Medulla oblongata (tissue), 1 donor: ENCODE data around the gene INHBB.

ENCODE experiments used
- DNase-seq: peaks from one replicate; pipeline ENCODE4 v3.0.0-alpha.2; 2015; ENCODE audit errors: extremely low spot score

INHBB gene

DNA sequence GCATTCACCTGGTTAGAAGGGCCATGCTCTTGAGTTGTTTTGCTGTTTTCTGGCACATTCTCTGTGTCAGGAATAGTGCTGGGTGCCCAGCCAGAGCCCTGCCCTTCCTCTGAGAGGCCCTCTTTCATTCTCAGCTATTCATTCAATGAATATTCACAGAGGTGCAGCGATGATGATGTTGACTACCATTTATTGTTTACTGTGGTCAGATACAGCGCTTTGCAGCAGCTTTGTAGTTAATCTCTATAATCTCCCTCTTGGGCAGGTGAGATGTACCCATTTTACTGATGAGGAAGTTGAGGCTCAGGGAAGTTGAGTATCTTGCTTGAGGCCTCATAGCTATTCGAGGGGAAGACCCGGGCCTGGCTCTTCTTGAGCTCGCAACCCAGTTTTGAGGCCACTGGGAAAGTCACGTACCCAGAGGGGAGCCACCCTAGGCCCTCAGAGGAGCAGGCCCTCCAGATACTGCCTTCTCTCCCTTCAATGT is 9.9 kb downstream of the INHBB start:
- DNase-seq, result no peak

DNA sequence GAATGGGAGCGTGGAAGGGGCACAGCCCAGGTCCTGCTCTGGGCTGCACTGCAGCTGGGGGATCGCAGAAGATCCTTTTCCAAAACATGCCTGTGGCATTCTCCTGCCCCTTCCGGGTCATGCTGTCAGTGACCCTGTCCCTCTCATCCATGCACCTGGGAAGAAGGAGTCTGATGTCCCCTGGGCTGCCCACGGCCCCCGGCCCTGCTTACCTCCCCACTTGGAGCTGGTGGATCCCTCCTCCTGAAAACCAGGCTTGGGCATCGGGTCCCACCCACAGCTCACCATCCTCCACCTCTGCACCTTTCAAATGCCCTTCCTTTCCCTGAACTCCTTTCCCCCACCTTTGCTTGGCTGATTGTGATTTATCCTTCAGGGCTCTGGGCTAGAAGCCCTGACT is 11.8 kb downstream of the INHBB start:
- DNase-seq, result no peak

DNA sequence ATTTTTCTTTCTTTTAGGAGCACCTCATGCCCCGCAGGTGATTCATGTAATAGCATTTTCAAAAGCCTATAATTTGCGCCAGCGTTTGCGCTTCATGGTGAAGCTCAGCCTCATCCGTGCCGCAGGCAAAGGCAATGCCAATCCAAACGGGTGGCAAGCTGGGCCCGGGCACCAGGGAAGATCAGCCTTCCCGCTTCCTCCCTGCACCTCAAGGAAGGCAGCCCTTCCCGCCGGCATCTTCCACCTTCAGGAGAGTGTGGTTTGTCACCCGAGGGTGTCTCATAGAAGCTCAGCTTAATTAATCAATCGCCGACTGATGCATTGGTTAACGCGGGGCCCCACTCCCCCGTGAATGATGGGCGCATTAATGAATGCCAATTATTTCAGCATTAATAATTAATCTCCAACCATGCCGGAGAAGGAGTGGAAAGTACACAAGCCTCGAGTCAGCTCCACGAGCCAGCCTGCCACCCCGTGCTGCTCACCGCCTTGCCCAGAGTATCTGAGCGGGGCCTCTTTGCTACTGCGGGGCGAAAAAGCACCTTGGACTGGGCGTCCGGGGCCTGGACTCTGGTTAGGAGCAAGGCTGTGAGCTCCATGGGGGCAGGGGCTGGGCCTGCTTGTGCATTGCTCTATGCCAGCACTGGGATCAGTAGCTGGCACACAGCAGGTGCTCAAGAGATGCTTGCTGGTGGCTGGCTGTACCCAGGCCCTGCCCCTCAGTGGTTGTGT is 13.0 kb downstream of the INHBB start:
- no peak for DNase-seq

DNA sequence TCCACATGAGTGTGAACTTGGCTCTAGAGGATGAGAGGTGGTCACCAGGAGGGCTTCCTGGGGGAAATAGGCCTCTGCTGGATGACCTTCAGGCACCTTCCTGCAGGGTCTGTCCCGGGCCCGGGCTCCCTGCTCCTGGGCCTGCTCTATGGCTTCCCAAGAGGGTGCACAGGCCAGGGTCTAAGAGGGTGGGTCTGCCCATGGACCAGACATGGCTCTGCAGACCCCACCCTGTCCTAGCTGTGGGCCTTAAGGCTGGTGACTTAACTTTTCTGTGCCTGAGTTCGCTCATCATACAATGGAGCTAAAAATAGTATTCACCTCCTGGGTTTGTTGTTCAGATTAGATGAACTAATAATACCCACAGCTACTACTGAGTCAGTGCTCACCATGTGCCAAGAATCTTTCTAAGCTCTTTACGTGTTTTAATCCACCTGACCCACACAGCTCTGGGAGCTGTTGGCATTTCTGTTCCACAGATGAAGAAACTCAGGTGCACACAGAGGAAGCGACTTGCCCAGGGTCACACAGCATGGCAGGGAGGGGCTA is 14.4 kb downstream of the INHBB start:
- no peak for DNase-seq

DNA sequence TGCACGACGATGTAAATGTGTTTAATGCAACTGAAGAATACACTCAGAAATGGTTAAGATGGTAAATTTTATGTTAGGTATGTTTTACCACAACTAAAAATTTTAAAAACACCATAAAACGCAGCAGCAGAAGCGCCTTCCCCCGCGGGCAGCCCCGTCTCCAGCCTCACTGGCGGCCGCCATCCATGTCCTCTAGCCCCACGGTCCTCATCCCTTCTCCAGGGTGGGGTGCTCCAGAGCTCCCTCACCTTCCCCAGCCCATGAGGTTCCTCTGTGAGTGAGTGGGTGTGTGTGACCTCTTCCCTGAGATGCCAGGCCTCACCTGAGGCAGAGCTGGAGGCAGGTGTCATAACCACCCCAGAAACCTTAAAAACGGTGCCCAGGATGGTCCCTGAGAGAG is 17.0 kb downstream of the INHBB start:
- no peak for DNase-seq

DNA sequence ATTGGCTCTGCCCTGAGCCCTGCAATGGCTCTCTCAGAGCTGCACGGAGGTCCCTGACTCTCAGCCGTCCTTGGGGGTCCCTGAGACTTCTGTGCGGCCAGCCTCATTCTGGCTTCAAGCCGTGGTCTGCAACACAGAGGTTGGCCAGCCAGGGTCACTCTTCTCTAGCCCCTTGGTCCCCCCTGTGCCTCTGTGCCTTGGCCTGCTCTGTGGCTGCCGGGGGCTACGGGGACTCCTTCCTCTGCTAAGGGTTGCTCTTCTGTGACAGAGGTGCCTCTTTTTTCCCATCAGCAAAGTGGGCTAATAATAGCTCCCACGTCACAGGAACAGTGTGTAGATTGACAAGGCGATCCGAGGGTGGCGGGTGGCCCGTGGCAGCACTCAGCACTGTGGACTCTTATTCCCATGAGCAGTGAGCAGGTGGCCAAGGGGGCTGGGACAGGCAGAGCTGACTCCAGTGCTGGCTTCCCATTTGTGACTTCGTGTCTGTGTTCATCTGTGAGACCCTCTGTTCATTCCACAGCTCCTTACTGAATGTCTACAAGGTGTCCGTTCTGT is 19.4 kb downstream of the INHBB start:
- DNase-seq, result no peak

DNA sequence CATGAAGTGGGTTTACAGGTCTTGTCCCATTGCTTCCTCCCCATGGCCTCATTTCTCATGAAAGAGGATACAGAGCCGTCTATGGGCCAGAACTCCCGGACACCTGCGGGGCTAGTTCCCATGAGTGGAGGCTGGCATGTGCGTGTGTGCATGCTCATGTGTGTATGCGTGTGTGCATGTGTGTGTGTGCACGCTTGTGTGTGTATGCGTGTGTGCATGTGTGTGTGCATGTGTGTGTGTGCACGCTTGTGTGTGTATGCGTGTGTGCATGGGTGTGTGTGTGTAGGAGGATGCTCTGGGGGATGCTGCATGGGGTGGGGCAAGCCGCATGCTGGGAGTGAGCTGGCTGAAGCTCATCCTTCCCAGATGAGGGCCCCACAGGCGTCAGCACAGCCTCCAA is 20.8 kb downstream of the INHBB start:
- no peak for DNase-seq

DNA sequence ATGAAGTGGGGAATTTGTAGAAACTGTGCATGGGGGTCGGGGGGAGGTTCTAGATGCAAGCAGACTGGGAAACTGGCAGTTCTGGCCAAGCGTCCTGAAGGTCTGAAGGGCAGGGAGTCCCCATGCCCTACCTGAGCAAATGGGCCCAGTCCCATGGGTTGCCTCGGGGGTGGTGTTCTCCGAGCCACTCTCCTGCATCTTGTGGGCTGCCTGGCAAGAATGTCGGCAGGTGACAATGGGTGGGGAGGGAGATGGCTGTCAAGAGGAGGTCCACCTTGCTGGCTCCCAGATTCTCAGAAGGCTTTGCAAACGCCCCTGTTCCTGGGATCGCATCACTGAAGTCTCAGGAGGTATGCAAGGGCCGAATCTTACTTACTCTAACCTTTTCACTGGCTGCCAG is 21.3 kb downstream of the INHBB start:
- no peak for DNase-seq

DNA sequence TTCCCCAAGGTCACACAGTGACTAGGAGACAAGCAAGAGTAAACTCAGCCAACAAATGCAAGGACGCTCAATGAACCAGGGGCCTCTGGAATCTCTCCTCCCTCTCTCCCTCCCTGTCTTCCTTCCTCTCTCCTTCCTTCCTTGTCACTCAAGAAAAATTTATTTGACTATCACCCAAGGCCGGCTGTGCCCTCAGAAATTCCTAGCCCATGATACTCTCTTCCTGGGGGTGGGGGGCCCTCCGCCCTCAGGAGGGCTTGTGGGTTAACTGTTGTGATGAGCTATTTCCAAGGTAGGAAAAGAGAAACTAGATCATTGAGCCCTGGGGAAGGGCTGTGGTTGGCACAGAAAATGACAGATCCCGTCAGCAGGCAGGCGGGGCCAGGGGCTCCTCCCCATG is 21.7 kb downstream of the INHBB start:
- no peak for DNase-seq

DNA sequence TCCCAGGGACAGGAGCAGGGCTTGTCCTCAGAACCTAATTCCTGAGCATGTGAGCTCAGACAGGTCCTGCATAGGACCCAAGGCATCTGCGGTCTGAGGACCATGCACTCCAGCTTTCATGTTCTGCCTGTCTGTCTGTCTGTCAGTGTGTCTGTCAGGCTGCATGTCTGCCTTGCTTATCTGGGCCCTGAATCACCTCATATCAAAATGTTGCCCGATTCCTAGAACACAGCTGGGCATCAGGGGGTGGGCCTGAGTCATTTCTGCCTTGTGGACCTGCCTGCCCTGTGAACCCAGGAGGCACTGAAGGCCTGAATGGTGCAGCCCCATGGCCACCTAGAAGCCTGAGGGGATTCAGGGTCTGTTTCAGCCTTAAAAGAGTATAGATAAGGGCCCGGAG is 22.1 kb downstream of the INHBB start:
- DNase-seq, result no peak

DNA sequence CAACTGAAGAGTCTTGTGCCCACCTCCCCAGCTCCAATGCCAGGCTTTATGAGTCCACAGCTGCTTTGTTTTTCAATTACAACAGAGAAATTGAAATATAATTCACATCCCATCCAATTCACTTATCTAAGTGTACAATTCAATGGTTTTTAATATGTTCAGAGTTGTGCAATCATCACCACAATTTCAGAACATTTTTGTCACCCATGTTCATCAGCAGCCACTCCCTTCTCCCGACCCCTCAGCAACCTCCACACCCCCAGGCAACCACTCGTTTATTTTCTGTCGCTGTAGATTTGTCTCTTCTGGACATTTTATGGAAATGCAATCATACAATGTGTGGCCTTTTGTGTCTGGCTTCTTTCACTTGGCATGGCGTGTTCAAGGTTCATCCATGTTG is 23.3 kb downstream of the INHBB start:
- DNase-seq, result no peak

DNA sequence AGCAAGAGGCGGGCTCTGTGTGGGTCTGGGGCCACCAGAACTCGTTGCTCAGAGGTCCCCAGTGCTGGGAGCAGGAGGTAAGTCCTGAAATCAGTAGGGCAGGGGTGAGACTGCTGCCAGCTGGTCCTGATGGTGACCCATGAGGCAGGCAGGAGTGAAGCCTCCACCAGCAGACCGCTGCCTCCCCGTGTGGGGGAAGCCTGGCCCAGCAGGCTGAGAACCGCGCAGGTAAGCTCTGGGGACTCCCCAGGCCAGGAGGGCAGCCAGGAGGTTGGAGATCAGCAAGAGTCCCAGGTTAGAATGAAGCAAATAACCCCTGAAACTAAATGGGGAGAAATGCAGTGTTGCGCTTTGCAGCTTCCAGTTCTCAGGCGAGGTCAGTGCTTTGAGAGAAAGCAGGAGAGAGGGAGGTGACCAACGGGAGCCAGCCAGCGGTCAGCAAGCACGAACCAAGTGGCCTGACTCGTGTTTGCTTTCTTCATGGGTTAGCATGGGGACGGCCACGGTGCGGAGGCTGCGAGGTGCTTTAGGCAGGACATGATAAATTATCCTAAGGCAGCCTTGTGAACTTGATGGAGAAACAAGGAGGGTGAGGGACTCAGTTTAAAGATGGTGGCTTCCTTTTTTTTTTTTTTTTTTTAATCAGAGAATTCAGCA is 26.2 kb downstream of the INHBB start:
- no peak for DNase-seq

DNA sequence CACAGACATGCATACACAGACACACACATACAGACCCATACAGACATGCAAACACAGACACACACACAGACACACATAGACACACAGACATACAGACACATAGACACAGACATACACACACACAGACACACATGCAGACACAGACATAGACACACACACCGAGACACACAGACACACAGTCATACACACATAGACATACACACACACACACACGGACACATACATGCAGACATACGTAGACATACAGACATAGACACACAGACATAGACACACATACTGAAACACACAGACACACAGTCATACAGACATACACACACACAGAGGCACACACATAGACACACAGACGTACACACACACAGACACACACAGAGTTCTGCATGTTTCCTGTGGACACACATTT is 26.9 kb downstream of the INHBB start:
- DNase-seq, result no peak

DNA sequence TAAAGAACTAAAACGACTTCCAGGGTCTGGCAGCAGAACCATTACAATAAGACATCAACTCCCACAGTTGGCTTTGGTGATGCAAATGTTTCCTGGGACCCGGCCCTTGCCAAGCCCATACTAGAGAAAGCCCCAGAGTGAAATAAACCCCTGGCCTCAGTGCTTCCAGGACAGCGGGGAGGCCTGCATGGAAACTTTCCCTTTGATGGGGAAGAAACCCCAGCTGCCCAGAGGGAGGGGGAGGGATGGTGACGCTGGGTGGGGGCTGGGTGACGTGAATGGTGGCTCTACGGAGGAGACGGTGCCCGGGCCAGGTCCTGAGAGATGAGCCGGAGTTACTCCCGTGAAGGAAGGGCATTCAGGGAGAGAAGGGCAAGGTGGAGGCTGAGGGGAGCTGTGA is 27.5 kb downstream of the INHBB start:
- no peak for DNase-seq

DNA sequence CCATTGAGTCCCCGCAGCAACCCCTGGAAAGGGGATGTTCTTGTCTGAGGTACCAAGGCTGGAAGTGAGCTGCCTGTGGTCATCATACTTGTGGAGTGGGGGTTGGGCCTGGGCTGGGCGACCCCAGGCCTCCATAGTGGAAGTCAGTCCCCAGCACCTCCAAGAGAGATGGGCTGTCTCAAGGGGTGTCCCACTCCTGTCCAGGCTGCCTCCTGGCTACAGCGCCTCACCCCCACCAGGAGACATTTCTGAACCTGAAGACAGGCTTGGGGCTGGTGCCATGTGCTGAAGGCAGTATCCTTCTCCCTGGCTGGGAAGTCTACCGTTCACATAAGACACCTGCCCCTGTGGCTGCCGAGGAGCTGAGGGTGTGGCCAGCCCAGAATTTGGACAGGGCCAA is 28.9 kb downstream of the INHBB start:
- no peak for DNase-seq

DNA sequence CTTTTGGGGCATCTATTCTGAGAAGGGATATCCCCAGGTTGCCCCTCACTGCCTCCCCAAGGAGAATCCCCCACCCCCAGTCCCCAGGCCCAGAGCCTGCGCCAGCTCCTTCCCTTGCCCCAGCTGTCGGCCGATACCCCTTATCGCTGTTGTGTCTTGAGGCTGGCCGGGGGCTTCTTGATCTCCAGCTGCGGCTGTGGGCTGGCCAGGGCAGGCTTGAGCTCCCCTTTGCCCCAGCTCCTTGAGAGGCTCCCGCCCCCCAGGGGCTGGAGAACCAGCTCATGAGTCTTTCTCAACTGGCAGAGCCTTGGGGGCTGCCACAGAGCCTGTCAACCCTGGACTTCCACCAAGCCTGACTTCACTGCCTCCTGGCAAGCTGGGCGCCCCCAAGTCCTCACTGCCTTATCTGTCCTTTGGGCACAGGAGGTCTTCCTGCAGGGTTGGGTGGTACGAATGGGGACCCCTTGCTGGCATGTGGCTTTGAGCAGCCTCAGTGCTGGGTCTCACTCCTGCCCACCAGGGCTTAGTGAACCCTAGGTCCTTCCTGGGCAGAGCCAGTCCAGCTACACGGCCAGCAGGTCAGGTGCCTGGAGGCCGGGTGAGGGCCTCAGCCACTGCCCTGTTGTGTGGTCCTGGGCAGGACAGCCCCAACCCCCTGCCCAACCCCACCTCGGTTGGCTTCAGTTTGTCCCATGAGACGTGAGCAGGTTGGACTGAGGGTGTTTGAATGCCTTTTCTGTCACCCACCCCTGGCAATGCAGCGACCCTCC is 29.5 kb downstream of the INHBB start:
- DNase-seq, result no peak

DNA sequence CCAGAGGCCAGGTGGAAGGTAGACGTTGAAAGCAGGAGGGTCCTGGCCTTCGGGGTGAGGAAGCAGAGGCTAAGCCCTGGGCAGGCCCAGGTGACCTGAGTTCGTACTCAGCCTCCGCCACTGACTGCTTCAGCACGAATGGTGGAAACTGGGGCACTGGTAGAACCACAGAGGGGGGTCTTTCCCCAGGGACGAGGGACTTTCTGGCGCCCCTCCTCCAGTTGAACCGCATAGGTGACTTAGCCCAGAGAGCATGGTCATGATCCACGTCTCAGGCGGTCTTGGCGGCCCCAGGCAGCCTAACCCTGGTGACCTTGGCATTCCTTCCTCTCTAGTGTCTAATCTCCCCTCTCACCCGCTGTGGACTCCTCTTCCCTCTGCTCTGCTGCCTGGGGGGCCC is 30.2 kb downstream of the INHBB start:
- DNase-seq, result no peak

DNA sequence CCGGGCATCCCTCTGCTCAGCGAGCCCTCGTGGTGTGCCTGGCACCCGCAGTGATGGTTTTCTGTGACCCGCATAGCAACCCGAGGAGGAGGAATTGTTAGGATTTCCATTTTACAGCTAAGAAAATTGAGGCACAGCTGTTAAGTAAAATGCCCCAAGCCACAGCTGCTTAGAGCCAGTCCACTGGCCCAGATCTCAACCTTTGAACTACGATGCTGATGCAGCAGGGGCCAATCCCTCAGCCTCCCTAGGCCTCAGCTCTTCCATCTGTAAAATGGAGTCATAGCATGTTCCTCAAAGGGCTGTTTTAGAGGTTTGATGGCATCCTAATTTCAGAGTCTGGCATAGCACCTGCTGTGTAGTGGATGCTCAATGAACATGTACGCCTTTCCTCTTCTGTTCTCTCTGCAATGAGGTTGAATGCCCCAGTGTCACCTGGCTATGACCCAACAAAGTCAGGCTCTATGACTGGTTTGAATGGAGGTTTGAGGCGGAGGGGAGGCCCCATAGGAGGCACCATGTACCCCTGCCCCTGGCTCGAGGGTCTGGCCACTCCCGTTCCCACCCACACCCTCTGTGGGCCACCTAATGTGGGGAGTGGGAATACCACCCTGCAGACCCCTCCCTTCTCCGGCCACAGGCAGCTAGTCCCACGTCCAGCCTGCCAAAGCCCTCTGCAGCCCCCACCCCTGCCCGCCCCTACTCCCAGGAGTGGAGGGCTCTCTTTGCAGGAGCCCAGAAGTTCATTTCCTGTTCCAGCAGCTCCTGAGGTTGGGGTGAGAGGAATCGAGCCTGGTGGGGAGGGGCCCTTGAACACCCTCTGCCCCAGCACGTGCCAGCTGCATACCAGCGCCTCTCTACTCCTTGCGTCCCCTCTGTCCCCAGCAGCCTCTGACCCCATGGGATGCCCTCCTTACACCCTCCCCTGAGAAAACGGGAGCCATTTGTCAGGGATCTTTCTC is 31.0 kb downstream of the INHBB start:
- DNase-seq, result no peak

DNA sequence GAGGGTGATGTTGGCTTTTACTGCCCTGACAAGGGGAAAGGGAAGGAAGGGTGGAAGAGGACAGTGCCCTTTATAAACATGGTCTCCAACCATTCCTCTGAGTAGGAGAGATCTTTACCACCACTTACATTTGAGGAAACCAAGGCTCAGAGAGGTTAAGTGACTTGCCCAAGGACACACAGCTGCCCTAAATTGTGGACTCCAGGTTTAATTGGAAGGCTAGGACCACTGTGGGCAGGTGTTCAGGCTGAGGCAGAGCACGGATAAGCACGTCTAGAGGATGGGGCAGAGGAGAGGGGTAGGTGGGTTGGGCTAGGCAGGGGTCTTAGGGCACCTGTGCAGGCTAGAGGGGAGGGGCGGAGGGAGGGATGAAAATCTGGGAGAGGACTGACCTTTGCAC is 32.7 kb downstream of the INHBB start:
- DNase-seq, result no peak

DNA sequence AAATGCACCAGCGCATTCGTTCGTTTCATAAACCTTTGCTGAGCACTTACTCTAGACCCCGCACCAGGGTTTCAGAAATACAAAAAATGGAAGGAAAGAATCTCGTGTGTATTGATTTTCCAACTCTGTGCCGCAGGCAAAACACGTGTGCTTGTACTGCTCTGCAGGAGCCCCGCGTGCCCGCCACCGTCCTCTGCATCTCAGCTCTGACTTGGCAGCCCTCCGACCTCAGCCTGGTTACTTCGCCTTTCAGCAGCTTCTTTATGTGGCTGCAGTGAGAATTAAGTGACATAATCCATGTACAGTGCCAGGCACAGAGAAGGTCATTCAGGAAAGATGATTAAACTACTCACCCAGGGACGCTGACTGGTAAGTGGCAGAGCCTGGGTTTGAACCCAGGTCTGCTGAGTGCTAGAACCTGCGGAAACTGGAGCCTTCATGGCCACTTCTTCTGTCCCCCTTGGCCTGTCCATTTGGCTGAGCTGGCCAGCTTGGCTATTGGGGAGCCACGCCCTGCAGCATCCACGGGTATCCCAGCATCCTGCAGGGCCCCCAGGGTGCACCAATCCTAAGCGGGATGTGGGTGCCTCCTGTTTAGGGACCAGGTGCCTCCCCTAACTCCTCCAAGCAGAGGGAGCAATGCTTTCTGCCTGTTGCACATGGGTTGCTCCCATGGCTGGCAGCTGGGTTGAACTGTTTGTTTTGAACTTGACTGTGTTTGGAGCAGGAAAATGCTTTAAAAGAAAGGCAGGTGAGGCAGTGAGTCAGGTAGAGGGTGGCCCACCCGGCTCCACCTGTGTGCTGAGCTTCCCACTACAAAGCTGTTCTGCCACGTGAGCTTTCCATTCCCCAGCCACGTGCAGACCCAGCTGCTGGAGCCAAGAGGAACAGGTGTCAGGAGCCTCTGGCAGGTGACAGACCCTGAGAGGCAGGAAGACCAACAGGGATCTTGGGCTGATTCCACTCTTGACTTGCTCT is 34.3 kb downstream of the INHBB start:
- DNase-seq, result no peak
